ENCODE data around the gene BMP7.

BMP7 gene

GRCh38 chr20:57187068-57187634 is 79.3 kb downstream of the BMP7 start:
- DNase-seq = no peak

- no peak for DNase-seq
Observed at GRCh38 chr20:57186192-57186591, 80.2 kb downstream of the BMP7 start.

- DNase-seq = no peak
Observed at GRCh38 chr20:57185188-57185743, 81.2 kb downstream of the BMP7 start.

GRCh38 chr20:57183457-57184009 is 82.9 kb downstream of the BMP7 start:
- DNase-seq = no peak

- DNase-seq = no peak
Observed at GRCh38 chr20:57181639-57182038, 84.8 kb downstream of the BMP7 start.

- DNase-seq = no peak
Observed at GRCh38 chr20:57180954-57181353, 85.5 kb downstream of the BMP7 start.

- no peak for DNase-seq
Observed at GRCh38 chr20:57180387-57180786, 86.1 kb downstream of the BMP7 start.

GRCh38 chr20:57179265-57179664 is 87.2 kb downstream of the BMP7 start:
- no peak for DNase-seq

GRCh38 chr20:57178582-57179111 is 87.8 kb downstream of the BMP7 start:
- DNase-seq = no peak

- DNase-seq = no peak
Observed at GRCh38 chr20:57177636-57178280, 88.7 kb downstream of the BMP7 start.

GRCh38 chr20:57176842-57177241 is 89.6 kb downstream of the BMP7 start:
- no peak for DNase-seq

GRCh38 chr20:57175397-57176010 is 90.9 kb downstream of the BMP7 start:
- no peak for DNase-seq

- no peak for DNase-seq
Observed at GRCh38 chr20:57174737-57175136, 91.7 kb downstream of the BMP7 start.

GRCh38 chr20:57173986-57174385 is 92.5 kb downstream of the BMP7 start:
- DNase-seq = no peak

GRCh38 chr20:57173041-57173440 is 93.4 kb downstream of the BMP7 start:
- no peak for DNase-seq

- no peak for DNase-seq
Observed at GRCh38 chr20:57170343-57170742, 96.1 kb downstream of the BMP7 start.

- no peak for DNase-seq
Observed at GRCh38 chr20:57169162-57169561, 97.3 kb downstream of the BMP7 start.

- no peak for DNase-seq
Observed at GRCh38 chr20:57167971-57168701, 98.3 kb downstream of the BMP7 start.

GRCh38 chr20:57167292-57167655 is 99.2 kb downstream of the BMP7 start:
- no peak for DNase-seq

GRCh38 chr20:57166568-57167291 is 99.7 kb downstream of the BMP7 start:
- DNase-seq = no peak

- DNase-seq = no peak
Observed at GRCh38 chr20:57165427-57166004, 100.9 kb downstream of the BMP7 start.

- no peak for DNase-seq
Observed at GRCh38 chr20:57164872-57165271, 101.6 kb downstream of the BMP7 start.

Measured in CD4-positive, alpha-beta T cell treated with Interleukin-10 for 1 hour (primary cell).